GM21526 (cell line): ENCODE measurements around the gene OR51S1.
"Not testable (repeated sequence)": the region's sequence is repeated elsewhere in the genome, so short reads cannot be mapped to it uniquely, and the experiment has no call there.

Experiments used
- ATAC-seq: cut with Tn5 transposase; IDR thresholded peaks from one replicate; pipeline ENCODE4 v1.9.1; 2021; ENCODE audit warnings: moderate library complexity; ENCODE audit not compliant: unreplicated experiment, low FRiP score

OR51S1 gene

DNA sequence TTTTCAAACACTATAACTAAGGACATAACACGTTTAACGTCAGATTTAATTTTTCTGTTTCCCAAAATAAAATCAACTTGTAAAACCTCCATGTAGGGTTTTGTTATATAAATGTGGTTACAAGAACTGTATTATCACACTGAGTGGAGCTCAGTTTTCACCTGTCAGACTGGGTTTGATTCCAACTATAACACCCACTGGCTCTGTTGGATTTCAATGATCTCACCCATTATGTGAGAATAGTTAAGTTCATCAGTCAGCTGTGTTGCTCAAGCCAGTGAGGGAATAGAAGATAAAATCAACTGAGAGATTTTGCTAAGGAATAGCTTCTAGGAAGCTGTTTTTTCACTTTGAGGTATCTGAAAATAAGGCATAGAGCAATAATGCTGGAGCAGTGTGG, 39.8 kb downstream of the OR51S1 start:
- ATAC-seq: no peak

DNA sequence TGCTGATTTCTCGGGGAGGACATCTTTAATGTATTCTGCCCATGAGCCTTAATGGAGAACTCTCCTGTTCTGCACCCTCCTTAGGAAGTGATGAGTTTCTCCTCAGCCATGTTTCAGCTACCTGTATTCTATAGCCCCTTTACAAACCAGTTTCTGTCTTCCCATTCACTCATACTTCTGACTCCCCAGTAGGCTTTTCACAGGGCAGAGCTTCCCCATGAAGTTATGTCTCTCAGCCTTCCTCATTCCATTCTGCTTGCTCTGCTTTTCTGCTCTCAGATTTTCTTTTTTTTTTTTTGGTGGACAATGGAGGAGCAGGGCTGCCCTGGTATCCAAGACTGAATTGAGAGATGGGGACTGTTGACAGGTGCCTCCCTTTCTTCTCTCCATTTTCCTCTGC, 40.5 kb downstream of the OR51S1 start:
- no peak for ATAC-seq

DNA sequence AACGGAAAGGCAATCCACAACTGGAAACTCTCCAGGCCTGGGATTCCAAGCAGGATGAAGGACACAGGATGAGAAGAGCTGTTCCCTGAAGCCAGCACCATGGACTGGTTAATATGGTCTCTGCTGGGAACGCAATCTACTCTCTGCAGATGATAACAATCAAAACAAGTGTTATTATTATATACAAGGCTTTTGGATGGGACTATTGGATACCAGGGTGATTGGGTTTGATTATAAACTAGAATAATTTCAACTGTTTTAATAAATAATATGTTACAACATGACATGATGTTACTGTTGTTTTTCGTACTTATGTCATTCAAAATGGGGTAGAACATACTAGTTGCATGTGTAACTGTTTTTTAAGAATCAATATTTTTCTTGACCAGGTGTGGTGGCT, 44.7 kb downstream of the OR51S1 start, which contains the start of gene OR52R1:
Gene OR52R1, minus strand, starts transcription at position 101 of the 400 bp plus-strand sequence. Its CDS starts 0 bp downstream, at position 101.
- ATAC-seq: no peak

DNA sequence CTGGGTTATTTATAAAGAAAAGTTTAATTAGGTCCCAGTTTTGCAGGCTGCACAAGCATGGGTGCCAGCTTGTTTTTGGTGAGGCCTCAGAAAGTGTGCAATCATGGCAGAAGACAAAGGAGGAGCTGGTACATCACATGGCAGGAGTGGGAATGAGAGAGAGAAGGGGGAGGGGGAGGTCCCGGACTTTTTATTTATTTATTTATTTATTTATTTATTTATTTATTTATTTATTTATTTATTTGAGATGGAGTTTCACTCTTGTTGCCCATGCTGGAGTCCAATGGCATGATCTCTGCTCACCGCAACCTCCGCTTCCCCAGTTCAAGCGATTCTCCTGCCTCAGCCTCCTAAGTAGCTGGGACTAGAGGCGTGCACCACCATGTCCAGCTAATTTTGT, 47.7 kb downstream of the OR51S1 start:
- not testable (repeated sequence) for ATAC-seq

DNA sequence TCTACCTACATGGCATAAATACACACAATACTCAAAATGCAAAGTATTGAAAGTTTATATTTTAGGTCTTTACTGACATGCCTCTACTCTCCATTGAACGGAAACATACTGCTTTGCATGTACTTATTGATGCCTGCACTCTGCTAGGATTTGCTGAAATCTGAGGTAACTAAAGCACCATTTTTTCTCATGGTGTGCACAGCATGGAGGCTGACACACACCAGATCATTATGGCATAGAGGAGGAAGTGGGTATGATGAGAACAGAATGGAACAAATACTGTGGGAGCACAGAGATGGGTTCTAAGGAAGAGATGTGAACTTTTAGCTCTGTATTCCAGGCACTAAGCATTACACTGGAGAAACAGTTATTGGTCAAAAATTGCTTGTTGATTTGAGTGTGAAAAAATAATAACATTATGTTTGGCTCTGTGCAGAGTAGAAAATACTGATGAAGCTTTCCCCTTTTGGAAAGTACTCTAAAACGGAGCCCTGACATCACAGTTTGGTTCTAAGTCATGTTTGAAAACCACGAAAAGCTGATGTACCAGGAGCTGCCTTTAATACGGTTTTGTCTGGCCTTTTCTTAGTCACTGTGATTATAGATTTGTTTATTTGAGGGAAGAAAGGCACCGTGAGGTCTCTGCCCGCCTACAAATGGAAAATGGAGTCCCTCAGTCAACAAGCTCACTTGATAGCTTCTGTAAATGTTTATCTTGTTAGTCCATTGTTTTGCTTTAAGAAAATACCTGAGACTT, 50.4 kb downstream of the OR51S1 start:
- ATAC-seq: no peak
